Measurements from ENCODE around the gene RNF5.

DNA sequence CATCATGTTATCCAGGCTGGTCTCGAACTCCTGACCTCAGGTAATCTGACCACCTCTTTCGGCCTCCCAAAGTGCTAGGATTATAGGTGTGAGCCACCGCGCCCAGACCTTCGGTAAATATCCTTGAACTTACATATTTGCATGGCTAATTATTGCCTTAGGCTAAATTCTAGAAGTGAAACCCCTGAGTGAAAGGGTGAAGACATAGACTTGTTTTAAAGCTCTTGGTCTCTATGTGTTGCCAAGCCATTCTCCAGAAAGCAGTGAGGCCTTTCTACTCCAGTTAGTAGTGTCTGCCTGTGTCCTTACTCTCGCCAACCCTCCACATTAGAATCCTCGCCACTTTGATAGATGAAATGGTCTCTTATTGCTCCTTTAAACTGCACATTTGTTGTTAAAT, 48.2 kb downstream of the RNF5 start:
- no peak for TF ChIP-seq POLR2A (IDR thresholded peaks at IDR 0.05)
- TF ChIP-seq, protein P1, sequence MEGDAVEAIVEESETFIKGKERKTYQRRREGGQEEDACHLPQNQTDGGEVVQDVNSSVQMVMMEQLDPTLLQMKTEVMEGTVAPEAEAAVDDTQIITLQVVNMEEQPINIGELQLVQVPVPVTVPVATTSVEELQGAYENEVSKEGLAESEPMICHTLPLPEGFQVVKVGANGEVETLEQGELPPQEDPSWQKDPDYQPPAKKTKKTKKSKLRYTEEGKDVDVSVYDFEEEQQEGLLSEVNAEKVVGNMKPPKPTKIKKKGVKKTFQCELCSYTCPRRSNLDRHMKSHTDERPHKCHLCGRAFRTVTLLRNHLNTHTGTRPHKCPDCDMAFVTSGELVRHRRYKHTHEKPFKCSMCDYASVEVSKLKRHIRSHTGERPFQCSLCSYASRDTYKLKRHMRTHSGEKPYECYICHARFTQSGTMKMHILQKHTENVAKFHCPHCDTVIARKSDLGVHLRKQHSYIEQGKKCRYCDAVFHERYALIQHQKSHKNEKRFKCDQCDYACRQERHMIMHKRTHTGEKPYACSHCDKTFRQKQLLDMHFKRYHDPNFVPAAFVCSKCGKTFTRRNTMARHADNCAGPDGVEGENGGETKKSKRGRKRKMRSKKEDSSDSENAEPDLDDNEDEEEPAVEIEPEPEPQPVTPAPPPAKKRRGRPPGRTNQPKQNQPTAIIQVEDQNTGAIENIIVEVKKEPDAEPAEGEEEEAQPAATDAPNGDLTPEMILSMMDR (IDR thresholded peaks at IDR 0.05) = no peak
